ENCODE data around the gene IPMK. TPM values are rescaled to one million over a fixed set of nuclear protein-coding genes. Genes with fewer than 3 reads are reported as not detected.

Gene IPMK
- total RNA-seq, 1 experiment from 2014 or later, result 7.2 TPM

DNA sequence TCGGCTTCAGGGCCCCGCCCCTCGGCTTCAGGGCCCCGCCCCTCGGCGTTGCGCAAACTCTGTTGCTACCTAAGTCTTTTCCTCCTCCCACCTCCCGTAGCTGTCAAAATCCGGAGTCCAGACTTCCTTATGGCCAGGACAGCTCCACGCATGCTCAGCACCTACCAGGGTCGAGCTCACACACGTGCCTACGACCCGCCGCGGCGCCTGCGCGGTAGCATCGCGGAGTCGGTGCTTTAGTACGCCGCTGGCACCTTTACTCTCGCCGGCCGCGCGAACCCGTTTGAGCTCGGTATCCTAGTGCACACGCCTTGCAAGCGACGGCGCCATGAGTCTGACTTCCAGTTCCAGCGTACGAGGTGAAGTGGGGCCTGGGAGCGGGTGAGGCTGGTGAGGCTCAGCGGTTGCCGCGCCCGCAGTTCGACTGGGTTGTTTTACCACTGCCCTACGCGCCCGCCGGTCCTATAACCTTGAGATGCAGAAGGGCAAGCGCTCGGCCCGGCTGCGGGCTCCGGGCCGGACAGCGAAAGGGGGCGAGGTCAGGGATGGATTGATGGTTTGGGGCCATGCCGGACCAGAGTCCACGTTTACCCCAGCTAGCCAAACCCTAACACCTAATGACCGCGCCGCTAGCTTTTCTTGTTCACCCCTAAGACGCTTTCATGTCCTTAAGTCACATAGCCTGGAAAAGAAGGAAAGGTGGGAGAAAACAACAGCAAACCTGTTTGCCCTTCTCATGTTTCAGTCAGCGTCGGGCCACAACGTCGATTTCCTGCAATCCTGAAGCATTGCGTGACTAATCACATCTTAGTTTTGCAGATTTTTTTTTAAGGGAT, 1.5 kb upstream of the IPMK start, which contains the start of gene CISD1:
TSS of gene CISD1 (plus strand) at position 217 of the 836 bp plus-strand sequence. CDS start at position 329, 112 bp downstream.
- Histone ChIP-seq H3K4ac (ENCODE audit: low read depth, low read length) (no peak within 1 kb of the TSS), H2AFZ (ENCODE audit: low read length) (peak within 1 kb of the TSS; percentile 79), H3K27ac (ENCODE audit: insufficient read length, low read depth, low read length) (peak within 1 kb of the TSS; percentile 9), H3K79me2 (ENCODE audit: insufficient read depth, low read length) (peaks cover 10% of the 10 kb centered on the region; the same call in 1 of the 2 replicates), H4K5ac (ENCODE audit: insufficient read length, low read depth, low read length) (no peak within 1 kb of the TSS), H3K27me3 (ENCODE audit: insufficient read depth, low read length) (no peaks in the 10 kb centered on the region), H2BK5ac (ENCODE audit: insufficient read length, low read length) (no peak within 1 kb of the TSS), H2BK12ac (ENCODE audit: insufficient read length, low read depth, low read length) (no peak within 1 kb of the TSS), H4K20me1 (ENCODE audit: control insufficient read depth, insufficient read depth, insufficient read length) (no peaks in the 10 kb centered on the region), H3K9ac (ENCODE audit: extremely low read depth, insufficient read length, low read length) (peak within 1 kb of the TSS; percentile 77), H3K4me1 (ENCODE audit: insufficient read depth, low read length) (peaks cover 2% of the 10 kb centered on the region; the same call in 1 of the 2 replicates), H2BK20ac (ENCODE audit: low read depth, low read length, poor library complexity, severe bottlenecking) (no peak within 1 kb of the TSS), H3K23ac (ENCODE audit: insufficient read length, low read depth, low read length) (no peak within 1 kb of the TSS), H3K14ac (ENCODE audit: insufficient read depth, low read length) (peak within 1 kb of the TSS; percentile 88), H3K23me2 (ENCODE audit: insufficient read length, low read depth, low read length, poor library complexity, severe bottlenecking) (peaks cover 14% of the 10 kb centered on the region), H2BK15ac (ENCODE audit: low read depth, low read length) (no peak within 1 kb of the TSS), H2AK5ac (ENCODE audit: insufficient read length, low read length) (no peak within 1 kb of the TSS), H3K18ac (ENCODE audit: insufficient read length, low read depth, low read length) (peak within 1 kb of the TSS; percentile 62), H4K8ac (replicated peaks; ENCODE audit: insufficient read length, low read depth, low read length) (no peak within 1 kb of the TSS), H2BK120ac (ENCODE audit: low read depth, low read length, poor library complexity, severe bottlenecking) (no peak within 1 kb of the TSS), H4K91ac (ENCODE audit: insufficient read length, low read depth, low read length) (no peak within 1 kb of the TSS), H3K56ac (ENCODE audit: insufficient read length, low read depth, low read length) (peak within 1 kb of the TSS; percentile 5), H3T11ph (ENCODE audit: low read length) (no peak within 1 kb of the TSS), H3K79me1 (ENCODE audit: insufficient read depth, low read depth, low read length, poor library complexity, severe bottlenecking) (peaks cover 2% of the 10 kb centered on the region), H3K4me2 (ENCODE audit: insufficient read depth, insufficient read length, low read length) (peak within 1 kb of the TSS; percentile 98), H3K9me3 (ENCODE audit: control insufficient read depth, low read depth, low read length) (no peaks in the 10 kb centered on the region)
- H3K9me3 Mint-ChIP-seq, result no peaks in the 10 kb centered on the region; a peak in 1 of 5 replicates
- no peaks in the 10 kb centered on the region; the same call in 1 of the 2 replicates for H3K27me3 Mint-ChIP-seq (ENCODE audit: low read depth)
- peak; percentile 99 for DNase-seq
- H3K4me3 Mint-ChIP-seq, result peak within 1 kb of the TSS; percentile 90 to 98
- peak within 1 kb of the TSS; percentile 97 to 99 (median 98) for H3K27ac Mint-ChIP-seq
- WGBS (ENCODE audit: extremely low coverage, insufficient read length, low lambda C conversion rate), result no CpG with 5 or more reads among the region's 66 CpGs
- peaks cover 0 to 4% (median 0%) of the 10 kb centered on the region in 3 experiments; a peak in 2 of 7 replicates for H3K36me3 Mint-ChIP-seq (ENCODE audit: insufficient read depth in 1 of 3, low read depth in 3 of 3)
- peaks cover 34 to 38% of the 10 kb centered on the region in 2 experiments for H3K4me1 Mint-ChIP-seq
- TF ChIP-seq CTCF (conservative IDR thresholded peaks at IDR 0.05), result no peak
